Hepatocyte (in vitro differentiated cells): Measurements from ENCODE around the gene HSPBAP1.

Experiments
- EZH2phosphoT487 ChIP-seq: fragments of 200-600 bp; sonication (generic); IDR thresholded peaks from one replicate; pipeline ENCODE4 v1.6.1; 2018; ENCODE audit warnings: antibody characterized with exemption, mild to moderate bottlenecking, low read depth, moderate library complexity; ENCODE audit not compliant: unreplicated experiment, severe bottlenecking
- TF ChIP-seq, protein P1 (sequence below): fragments of 200-600 bp; sonication (generic); IDR thresholded peaks from 2 replicates; pipeline ENCODE4 v1.5.1; 2016; ENCODE audit warnings: antibody characterized with exemption, mild to moderate bottlenecking; ENCODE audit not compliant: poor library complexity

DNA sequence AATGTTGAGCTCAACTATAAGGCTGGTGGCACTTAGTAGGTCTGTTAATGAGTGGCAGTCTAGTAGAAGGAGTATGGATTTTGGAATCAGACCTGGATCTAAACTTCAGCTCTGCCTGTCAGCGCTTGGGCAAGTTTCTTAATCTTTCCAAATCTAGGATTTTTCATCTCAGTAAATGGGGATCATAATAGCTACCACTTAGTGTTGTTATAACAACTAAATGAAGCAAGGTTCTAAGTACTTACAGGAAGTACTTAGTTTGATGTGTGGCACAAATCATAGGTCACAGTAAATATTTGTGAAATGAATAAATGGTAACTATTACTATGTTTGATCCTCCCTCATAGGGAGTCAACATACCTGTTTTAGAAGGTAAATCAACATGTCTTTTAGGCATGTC, 32.6 kb upstream of the HSPBAP1 start:
- TF ChIP-seq, protein P1, sequence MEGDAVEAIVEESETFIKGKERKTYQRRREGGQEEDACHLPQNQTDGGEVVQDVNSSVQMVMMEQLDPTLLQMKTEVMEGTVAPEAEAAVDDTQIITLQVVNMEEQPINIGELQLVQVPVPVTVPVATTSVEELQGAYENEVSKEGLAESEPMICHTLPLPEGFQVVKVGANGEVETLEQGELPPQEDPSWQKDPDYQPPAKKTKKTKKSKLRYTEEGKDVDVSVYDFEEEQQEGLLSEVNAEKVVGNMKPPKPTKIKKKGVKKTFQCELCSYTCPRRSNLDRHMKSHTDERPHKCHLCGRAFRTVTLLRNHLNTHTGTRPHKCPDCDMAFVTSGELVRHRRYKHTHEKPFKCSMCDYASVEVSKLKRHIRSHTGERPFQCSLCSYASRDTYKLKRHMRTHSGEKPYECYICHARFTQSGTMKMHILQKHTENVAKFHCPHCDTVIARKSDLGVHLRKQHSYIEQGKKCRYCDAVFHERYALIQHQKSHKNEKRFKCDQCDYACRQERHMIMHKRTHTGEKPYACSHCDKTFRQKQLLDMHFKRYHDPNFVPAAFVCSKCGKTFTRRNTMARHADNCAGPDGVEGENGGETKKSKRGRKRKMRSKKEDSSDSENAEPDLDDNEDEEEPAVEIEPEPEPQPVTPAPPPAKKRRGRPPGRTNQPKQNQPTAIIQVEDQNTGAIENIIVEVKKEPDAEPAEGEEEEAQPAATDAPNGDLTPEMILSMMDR = no peak
- no peak for TF ChIP-seq EZH2phosphoT487
